Hepatocyte (in vitro differentiated cells): ENCODE measurements around the gene RABGAP1. TPM values are rescaled to one million over a fixed set of nuclear protein-coding genes. Genes with fewer than 3 reads are reported as not detected.

Experiments used
- DNase-seq: peaks from one replicate; pipeline ENCODE4 v3.0.0-alpha.2; 2016; ENCODE audit warnings: low spot score
- H2AFZ ChIP-seq: fragments of 200-600 bp; sonication (generic); 2 replicates; pipeline ENCODE4 v1.6.0; 2016; ENCODE audit warnings: antibody characterized with exemption, mild to moderate bottlenecking
- H3K27ac ChIP-seq: fragments of 200-600 bp; sonication (generic); 2 replicates; pipeline ENCODE4 v1.5.1; 2016; ENCODE audit warnings: mild to moderate bottlenecking
- H3K27me3 ChIP-seq: fragments of 200-600 bp; sonication (generic); 2 replicates; pipeline ENCODE4 v1.6.1; 2016
- H3K36me3 ChIP-seq: fragments of 200-600 bp; sonication (generic); replicated peaks from 2 replicates; pipeline ENCODE4 v1.5.1; 2016; ENCODE audit warnings: low read depth; ENCODE audit not compliant: insufficient read depth
- H3K4me1 ChIP-seq: fragments of 200-600 bp; sonication (generic); 2 replicates; pipeline ENCODE4 v1.5.1; 2016; ENCODE audit warnings: mild to moderate bottlenecking, moderate library complexity; ENCODE audit not compliant: insufficient read depth
- H3K4me2 ChIP-seq: fragments of 200-600 bp; sonication (generic); 2 replicates; pipeline ENCODE4 v1.6.0; 2016
- H3K4me3 ChIP-seq: fragments of 200-600 bp; sonication (generic); 2 replicates; pipeline ENCODE4 v1.5.1; 2016; ENCODE audit warnings: mild to moderate bottlenecking
- H3K79me2 ChIP-seq: fragments of 200-600 bp; sonication (generic); 2 replicates; pipeline ENCODE4 v1.6.0; 2017; ENCODE audit warnings: mild to moderate bottlenecking
- H3K9me2 ChIP-seq: fragments of 200-600 bp; sonication (generic); replicated peaks from 2 replicates; pipeline ENCODE4 v1.6.0; 2017; ENCODE audit warnings: mild to moderate bottlenecking; ENCODE audit not compliant: insufficient read depth
- H3K9me3 ChIP-seq: fragments of 200-600 bp; sonication (generic); 2 replicates; pipeline ENCODE4 v1.5.1; 2016; ENCODE audit warnings: low read depth, mild to moderate bottlenecking
- H4K20me1 ChIP-seq: fragments of 200-600 bp; sonication (generic); 2 replicates; pipeline ENCODE4 v1.6.0; 2016; ENCODE audit warnings: mild to moderate bottlenecking; ENCODE audit not compliant: insufficient read depth, poor library complexity, severe bottlenecking
- CTCF ChIP-seq: fragments of 200-600 bp; sonication (generic); IDR thresholded peaks from 2 replicates; pipeline ENCODE4 v1.5.1; 2016; ENCODE audit warnings: antibody characterized with exemption, mild to moderate bottlenecking; ENCODE audit not compliant: poor library complexity
- EZH2 ChIP-seq: fragments of 200-600 bp; sonication (generic); IDR thresholded peaks from 2 replicates; pipeline ENCODE4 v1.6.1; 2016; ENCODE audit warnings: antibody characterized with exemption, mild to moderate bottlenecking, borderline replicate concordance
- EZH2phosphoT487 ChIP-seq: fragments of 200-600 bp; sonication (generic); IDR thresholded peaks from one replicate; pipeline ENCODE4 v1.6.1; 2018; ENCODE audit warnings: antibody characterized with exemption, mild to moderate bottlenecking, low read depth, moderate library complexity; ENCODE audit not compliant: unreplicated experiment, severe bottlenecking
- WGBS: methylation state at CpG from one replicate; pipeline ENCODE4 v1.1.6; 2016; ENCODE audit warnings: low lambda C conversion rate; ENCODE audit errors: missing lambda C conversion rate; 5-methylcytosine and 5-hydroxymethylcytosine counted together
- polyA plus RNA-seq: library from polyadenylated mRNA; unstranded; fragments of >200 nt; fragmentation: Nextera tagmentation; extraction: Ambion mirVana; gene quantifications from 2 replicates; pipeline ENCODE4 v1.2.1, GENCODE V29; 2016
- total RNA-seq: library from RNA; depleted of rRNA; stranded (reverse); fragments of >200 nt; gene quantifications from 2 replicates; pipeline ENCODE4 v1.2.3, GENCODE V29; 2014

The RABGAP1 gene
- total and polyA plus RNA-seq, 2 experiments from 2014 or later = 26.8 to 58.4 TPM

DNA sequence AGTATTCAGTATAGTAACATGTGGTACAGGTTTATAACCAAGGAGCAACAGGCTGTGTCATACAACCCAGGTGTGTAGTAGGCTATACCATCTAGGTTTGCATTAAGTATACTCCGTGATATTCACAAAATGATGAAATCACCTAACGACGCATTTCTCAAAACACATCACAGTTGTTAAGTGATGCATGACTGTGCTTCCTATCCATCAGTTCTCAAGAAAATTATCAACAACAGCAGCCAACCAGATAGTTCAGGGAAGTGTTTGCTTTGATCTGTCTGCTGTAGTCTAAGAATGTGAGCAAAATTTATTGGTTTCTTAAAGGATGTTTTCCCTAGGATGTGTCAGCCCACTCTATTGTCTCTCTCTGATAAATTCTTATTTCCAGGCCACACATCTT lies 16.9 kb upstream of the RABGAP1 start:
- TF ChIP-seq EZH2phosphoT487 (no peak), CTCF (no peak), EZH2 (no peak)
- H4K20me1 ChIP-seq = peaks cover 6% of the 10 kb centered on the region
- no peak for DNase-seq
- WGBS = 91% methylated on average over 3 of the region's 3 CpGs
- no peaks in the 10 kb centered on the region for H3K4me1 ChIP-seq
- no peak overlapping the region for H2AFZ ChIP-seq
- no peaks in the 10 kb centered on the region for H3K9me3 ChIP-seq
- no peaks in the 10 kb centered on the region for H3K9me2 ChIP-seq
- no peaks in the 10 kb centered on the region for H3K27me3 ChIP-seq
- peaks cover 80% of the 10 kb centered on the region for H3K79me2 ChIP-seq
- H3K4me2 ChIP-seq = no peak overlapping the region
- no peaks in the 10 kb centered on the region for H3K36me3 ChIP-seq
- H3K4me3 ChIP-seq = no peak overlapping the region
- H3K27ac ChIP-seq = no peak overlapping the region

DNA sequence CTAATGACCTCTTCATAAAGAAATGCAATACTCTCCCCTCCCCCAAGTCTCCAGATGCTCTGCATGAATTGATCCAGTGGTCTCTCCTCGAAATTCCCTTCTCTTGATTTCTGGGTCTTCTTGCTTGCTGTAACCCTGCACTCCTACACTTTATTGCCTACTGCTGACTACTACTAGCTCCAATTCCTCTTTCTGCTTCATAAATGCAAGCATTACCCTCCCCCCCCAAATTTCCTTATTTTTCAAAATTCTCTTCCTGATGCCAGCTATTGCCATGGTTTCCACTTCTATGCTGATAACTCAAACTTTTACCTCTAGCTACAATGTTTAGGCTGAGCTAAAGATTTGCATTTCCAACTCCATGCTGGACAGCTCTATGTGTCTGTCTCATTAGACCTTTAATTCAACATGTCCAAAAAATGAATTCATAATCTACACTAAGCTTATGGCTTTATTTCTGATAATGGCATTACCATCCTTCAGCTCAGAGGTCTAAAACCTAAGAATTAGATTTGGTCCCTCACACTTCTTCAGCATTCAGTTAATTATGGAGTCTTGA lies 10.9 kb upstream of the RABGAP1 start:
- WGBS = 100% methylated on average over 1 of the region's 1 CpG
- no peak overlapping the region for H2AFZ ChIP-seq
- no peaks in the 10 kb centered on the region for H3K36me3 ChIP-seq
- no peak overlapping the region for H3K4me3 ChIP-seq
- H3K9me2 ChIP-seq = no peaks in the 10 kb centered on the region
- H4K20me1 ChIP-seq = no peaks in the 10 kb centered on the region
- H3K4me1 ChIP-seq = peaks cover 13% of the 10 kb centered on the region
- DNase-seq = no peak
- TF ChIP-seq EZH2 = no peak
- TF ChIP-seq CTCF = no peak
- no peak for TF ChIP-seq EZH2phosphoT487
- H3K4me2 ChIP-seq = peak overlapping the region; percentile 78
- no peak overlapping the region for H3K27ac ChIP-seq
- H3K79me2 ChIP-seq = peaks cover 91% of the 10 kb centered on the region
- H3K27me3 ChIP-seq = no peaks in the 10 kb centered on the region
- no peaks in the 10 kb centered on the region for H3K9me3 ChIP-seq

- Histone ChIP-seq H2AFZ (peak overlapping the region; percentile 61), H4K20me1 (no peaks in the 10 kb centered on the region), H3K27me3 (no peaks in the 10 kb centered on the region), H3K79me2 (peaks cover 93% of the 10 kb centered on the region), H3K27ac (peak overlapping the region; percentile 91), H3K4me2 (peak overlapping the region; percentile 78), H3K9me2 (no peaks in the 10 kb centered on the region), H3K4me1 (peaks cover 13% of the 10 kb centered on the region), H3K9me3 (no peaks in the 10 kb centered on the region), H3K36me3 (no peaks in the 10 kb centered on the region), H3K4me3 (peak overlapping the region; percentile 88)
- TF ChIP-seq EZH2phosphoT487 = no peak
- no peak for TF ChIP-seq EZH2
- no peak for TF ChIP-seq CTCF
- DNase-seq = no peak
- WGBS = 37% methylated on average over 10 of the region's 10 CpGs
Observed at GRCh38 chr9:122930541-122931225, 10.1 kb upstream of the RABGAP1 start.
